ENCODE results near the gene AKR1C1.

The AKR1C1 gene

DNA sequence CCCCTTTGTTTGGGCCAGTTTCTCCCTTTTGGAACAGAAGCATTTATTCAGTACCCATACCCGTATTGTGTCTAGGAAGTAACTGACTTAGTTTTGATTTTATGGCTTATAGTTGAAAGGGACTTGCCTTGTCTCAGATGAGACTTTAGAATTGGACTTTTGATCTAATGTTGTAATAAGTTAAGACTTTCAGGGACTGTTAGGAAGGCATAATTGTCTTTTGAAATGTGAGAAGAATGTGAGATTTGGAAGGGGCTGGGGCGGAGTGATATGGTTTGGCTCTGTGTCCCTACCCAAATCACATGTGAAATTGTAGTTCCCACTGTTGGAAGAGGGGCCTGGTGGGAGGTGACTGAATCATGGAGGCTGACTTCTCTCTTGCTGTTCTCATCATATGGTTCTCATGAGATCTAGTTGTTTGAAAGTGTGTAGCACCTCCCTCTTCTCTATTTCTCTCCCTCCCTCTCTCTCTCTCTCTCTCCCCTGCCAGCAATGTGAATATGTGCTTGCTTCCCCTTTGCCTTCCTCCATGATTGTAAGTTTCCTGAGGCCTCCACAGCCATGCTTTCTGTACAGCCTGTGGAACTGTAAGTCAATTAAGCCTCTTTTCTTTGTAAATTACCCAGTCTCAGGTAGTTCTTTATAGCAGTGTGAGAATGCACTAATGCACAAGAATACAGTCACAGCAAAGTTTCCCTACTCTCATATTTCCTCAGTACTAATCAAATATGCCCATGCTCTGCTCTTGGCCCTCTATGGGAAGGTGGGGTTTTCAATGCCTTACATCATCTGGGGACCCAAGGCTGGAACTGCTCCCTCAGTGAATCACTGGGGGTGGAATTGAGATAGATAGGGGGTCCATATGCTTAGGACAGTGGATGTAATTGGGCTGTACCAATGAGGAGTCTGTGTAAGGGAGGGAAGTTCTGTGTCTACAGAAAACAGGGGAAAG is 17.2 kb upstream of the AKR1C1 start:
- no peak for TF ChIP-seq SIN3A (IDR thresholded peaks at IDR 0.05; ENCODE audit: borderline replicate concordance, insufficient read depth, low read length)
- TF ChIP-seq FOXP2 (optimal IDR thresholded peaks at IDR 0.05; ENCODE audit: borderline replicate concordance, extremely low read depth, extremely low read length, insufficient read depth): no peak
- TF ChIP-seq, protein P1, sequence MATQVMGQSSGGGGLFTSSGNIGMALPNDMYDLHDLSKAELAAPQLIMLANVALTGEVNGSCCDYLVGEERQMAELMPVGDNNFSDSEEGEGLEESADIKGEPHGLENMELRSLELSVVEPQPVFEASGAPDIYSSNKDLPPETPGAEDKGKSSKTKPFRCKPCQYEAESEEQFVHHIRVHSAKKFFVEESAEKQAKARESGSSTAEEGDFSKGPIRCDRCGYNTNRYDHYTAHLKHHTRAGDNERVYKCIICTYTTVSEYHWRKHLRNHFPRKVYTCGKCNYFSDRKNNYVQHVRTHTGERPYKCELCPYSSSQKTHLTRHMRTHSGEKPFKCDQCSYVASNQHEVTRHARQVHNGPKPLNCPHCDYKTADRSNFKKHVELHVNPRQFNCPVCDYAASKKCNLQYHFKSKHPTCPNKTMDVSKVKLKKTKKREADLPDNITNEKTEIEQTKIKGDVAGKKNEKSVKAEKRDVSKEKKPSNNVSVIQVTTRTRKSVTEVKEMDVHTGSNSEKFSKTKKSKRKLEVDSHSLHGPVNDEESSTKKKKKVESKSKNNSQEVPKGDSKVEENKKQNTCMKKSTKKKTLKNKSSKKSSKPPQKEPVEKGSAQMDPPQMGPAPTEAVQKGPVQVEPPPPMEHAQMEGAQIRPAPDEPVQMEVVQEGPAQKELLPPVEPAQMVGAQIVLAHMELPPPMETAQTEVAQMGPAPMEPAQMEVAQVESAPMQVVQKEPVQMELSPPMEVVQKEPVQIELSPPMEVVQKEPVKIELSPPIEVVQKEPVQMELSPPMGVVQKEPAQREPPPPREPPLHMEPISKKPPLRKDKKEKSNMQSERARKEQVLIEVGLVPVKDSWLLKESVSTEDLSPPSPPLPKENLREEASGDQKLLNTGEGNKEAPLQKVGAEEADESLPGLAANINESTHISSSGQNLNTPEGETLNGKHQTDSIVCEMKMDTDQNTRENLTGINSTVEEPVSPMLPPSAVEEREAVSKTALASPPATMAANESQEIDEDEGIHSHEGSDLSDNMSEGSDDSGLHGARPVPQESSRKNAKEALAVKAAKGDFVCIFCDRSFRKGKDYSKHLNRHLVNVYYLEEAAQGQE (IDR thresholded peaks at IDR 0.05; ENCODE audit: insufficient read depth in 1 of 2, low read depth in 2 of 2, low read length in 2 of 2): no peak
- no peak for TF ChIP-seq TAF1 (IDR thresholded peaks at IDR 0.05; ENCODE audit: borderline replicate concordance, insufficient read depth, low read length)
- TF ChIP-seq POLR2AphosphoS5 (IDR thresholded peaks at IDR 0.05; ENCODE audit: low read depth, low read length): no peak

GRCh38 chr10:4947039-4947634 is 16.1 kb upstream of the AKR1C1 start:
- TF ChIP-seq FOXP2 (optimal IDR thresholded peaks at IDR 0.05; ENCODE audit: borderline replicate concordance, extremely low read depth, extremely low read length, insufficient read depth): no peak
- TF ChIP-seq TAF1 (IDR thresholded peaks at IDR 0.05; ENCODE audit: borderline replicate concordance, insufficient read depth, low read length): no peak
- TF ChIP-seq SIN3A (IDR thresholded peaks at IDR 0.05; ENCODE audit: borderline replicate concordance, insufficient read depth, low read length): no peak
- TF ChIP-seq POLR2AphosphoS5 (IDR thresholded peaks at IDR 0.05; ENCODE audit: low read depth, low read length): no peak
- TF ChIP-seq, protein P1 (IDR thresholded peaks at IDR 0.05; ENCODE audit: insufficient read depth in 1 of 2, low read depth in 2 of 2, low read length in 2 of 2): no peak

DNA sequence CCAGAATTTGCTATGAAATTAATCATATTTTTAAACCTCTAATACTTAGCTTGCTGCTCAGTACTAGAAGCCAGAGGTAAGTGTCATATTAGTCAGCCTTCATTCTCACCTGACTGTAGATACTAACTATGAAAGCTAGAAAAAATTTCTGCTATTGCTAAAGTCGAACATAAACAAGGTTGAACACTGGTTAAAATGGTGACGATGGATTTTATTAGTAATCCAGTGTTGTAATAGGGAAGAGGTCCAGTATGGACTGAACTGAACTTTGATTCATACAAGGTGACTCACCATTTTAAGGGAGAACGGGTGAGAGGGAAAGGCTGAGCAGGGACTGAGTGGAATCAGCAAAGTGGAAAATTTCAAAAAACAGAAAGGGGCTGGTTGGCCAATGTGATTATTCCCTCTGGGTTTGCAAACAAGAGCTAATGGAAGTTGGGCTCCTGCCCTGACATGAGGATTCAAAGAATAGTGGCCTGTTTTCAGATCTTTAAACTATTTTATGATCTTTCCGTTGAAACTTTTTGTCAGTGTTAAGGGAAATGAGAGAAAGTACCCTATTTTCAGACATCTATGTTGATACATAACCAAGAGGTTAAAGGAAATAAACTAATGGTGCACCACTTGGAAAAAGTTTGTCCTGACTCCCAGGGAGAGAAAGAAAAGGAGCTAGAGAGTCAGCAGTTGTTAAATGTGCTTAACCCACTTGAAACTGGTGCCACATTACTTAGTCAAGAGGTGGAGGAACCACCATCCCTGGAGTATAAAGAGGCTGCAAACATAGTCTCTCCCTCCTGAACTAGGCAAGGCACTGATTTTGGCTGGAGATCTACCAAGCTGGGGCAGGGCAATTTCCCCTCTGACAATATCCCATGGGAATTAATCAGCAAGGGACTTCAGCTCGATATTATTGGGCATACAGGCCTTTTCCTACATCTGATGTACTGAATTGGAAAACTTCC is 15.3 kb upstream of the AKR1C1 start:
- no peak for TF ChIP-seq POLR2AphosphoS5 (IDR thresholded peaks at IDR 0.05; ENCODE audit: low read depth, low read length)
- TF ChIP-seq, protein P1 (IDR thresholded peaks at IDR 0.05; ENCODE audit: insufficient read depth in 1 of 2, low read depth in 2 of 2, low read length in 2 of 2): no peak
- no peak for TF ChIP-seq SIN3A (IDR thresholded peaks at IDR 0.05; ENCODE audit: borderline replicate concordance, insufficient read depth, low read length)
- no peak for TF ChIP-seq FOXP2 (optimal IDR thresholded peaks at IDR 0.05; ENCODE audit: borderline replicate concordance, extremely low read depth, extremely low read length, insufficient read depth)
- TF ChIP-seq TAF1 (IDR thresholded peaks at IDR 0.05; ENCODE audit: borderline replicate concordance, insufficient read depth, low read length): no peak

GRCh38 chr10:4953405-4953804 is 9.8 kb upstream of the AKR1C1 start:
- TF ChIP-seq POLR2AphosphoS5 (IDR thresholded peaks at IDR 0.05; ENCODE audit: low read depth, low read length) (no peak), SIN3A (IDR thresholded peaks at IDR 0.05; ENCODE audit: borderline replicate concordance, insufficient read depth, low read length) (no peak), TAF1 (IDR thresholded peaks at IDR 0.05; ENCODE audit: borderline replicate concordance, insufficient read depth, low read length) (no peak), FOXP2 (optimal IDR thresholded peaks at IDR 0.05; ENCODE audit: borderline replicate concordance, extremely low read depth, extremely low read length, insufficient read depth) (no peak)
- TF ChIP-seq, protein P1 (IDR thresholded peaks at IDR 0.05; ENCODE audit: insufficient read depth in 1 of 2, low read depth in 2 of 2, low read length in 2 of 2): no peak

All from PFSK-1 (cell line).